GM12874 (cell line): Measurements from ENCODE around the gene COL26A1.

Experiments
- TF ChIP-seq, protein P1 (sequence below): IDR thresholded peaks from 2 replicates; pipeline ENCODE4 v1.5.1; 2011; ENCODE audit warnings: low read depth, mild to moderate bottlenecking, control low read depth, low read length, moderate library complexity; ENCODE audit not compliant: insufficient read depth

The COL26A1 gene

DNA sequence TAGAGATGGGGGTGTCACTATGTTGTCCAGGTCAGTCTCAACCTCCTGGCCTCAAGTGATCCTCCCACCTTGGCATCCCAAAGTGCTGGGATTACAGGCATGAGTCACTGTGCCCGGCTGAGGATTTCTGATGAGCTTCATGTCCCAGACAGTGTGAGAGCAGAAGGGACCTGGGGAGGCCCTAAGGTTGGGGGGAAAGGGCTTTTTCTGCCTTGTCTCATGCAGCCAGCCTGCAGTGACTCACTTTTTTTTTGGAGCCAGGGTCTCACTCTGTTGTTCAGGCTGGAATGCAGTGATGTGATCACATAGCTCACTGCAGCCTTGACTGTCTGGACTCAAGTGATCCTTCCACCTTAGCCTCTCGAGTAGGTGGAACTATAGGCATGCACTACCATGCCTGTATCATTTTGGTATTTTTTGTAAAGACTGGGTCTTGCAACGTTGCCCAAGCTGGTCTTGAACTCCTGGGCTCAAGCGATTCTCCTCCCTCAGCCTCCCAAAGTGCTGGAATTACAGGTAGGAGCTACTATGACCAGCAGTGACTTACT lies 14.6 kb downstream of the COL26A1 start:
- TF ChIP-seq, protein P1, sequence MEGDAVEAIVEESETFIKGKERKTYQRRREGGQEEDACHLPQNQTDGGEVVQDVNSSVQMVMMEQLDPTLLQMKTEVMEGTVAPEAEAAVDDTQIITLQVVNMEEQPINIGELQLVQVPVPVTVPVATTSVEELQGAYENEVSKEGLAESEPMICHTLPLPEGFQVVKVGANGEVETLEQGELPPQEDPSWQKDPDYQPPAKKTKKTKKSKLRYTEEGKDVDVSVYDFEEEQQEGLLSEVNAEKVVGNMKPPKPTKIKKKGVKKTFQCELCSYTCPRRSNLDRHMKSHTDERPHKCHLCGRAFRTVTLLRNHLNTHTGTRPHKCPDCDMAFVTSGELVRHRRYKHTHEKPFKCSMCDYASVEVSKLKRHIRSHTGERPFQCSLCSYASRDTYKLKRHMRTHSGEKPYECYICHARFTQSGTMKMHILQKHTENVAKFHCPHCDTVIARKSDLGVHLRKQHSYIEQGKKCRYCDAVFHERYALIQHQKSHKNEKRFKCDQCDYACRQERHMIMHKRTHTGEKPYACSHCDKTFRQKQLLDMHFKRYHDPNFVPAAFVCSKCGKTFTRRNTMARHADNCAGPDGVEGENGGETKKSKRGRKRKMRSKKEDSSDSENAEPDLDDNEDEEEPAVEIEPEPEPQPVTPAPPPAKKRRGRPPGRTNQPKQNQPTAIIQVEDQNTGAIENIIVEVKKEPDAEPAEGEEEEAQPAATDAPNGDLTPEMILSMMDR: no peak

DNA sequence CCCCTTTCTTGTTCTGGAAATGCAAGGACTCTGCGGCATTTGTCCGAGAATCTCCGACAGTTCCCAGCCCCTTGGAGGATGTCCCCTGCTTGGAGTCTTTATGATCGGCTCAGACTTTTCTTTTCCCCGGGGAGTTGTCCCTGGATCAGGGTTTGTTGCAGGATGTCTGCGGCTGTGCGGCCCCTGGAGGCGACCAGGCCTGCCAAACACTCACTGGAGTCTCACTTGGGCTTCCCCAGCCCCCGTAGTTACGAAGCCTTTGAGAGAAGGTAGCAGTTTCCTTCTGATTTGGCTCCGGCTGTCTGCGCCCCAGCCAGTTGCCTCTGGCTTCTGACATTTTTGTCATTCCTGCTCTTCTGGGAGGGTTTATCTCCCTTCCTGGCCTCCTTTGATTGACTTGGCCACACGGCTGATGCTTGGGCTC lies 16.1 kb downstream of the COL26A1 start:
- TF ChIP-seq, protein P1: no peak

- TF ChIP-seq, protein P1: no peak
These were observed 16.6 kb downstream of the COL26A1 start for GRCh38 chr7:101379302-101379701.

GRCh38 chr7:101381549-101382111 lies 19.0 kb downstream of the COL26A1 start:
- TF ChIP-seq, protein P1: no peak

DNA sequence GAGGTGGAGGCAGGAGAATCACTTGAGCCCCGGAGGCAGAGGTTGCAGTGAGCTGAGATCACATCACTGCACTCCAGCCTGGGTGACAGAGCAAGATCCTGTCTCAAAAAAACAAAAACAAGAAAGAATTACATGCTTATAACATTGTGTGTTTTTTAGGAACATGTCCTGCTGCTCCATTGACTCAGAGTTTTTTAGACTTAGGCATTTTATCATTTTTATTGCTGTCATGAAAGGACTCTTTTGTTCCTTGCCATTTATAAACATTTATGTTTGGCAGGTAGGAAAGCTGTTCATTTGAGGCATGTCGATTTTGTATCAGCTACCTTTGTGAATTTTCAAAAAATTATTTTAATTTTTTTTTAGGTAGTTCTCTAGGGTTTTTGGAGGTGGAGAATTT lies 20.3 kb downstream of the COL26A1 start:
- TF ChIP-seq, protein P1: no peak

- TF ChIP-seq, protein P1: no peak
These were observed 23.5 kb downstream of the COL26A1 start for GRCh38 chr7:101386177-101386557.

GRCh38 chr7:101386558-101387231 lies 24.0 kb downstream of the COL26A1 start:
- TF ChIP-seq, protein P1: no peak
